Measurements from ENCODE around the gene MAP7D3. TPM values are rescaled to one million over a fixed set of nuclear protein-coding genes. Genes with fewer than 3 reads are reported as not detected.

Gene MAP7D3
- total RNA-seq: 13.1 and 26.9 TPM in 2 replicates

GRCh38 chrX:136251041-136251991 is at the start of gene MAP7D3:
Gene MAP7D3 (minus strand): TSS chrX:136251400. CDS start chrX:136251358, 42 bp downstream.

GRCh38 chrX:136300721-136301120 is 49.5 kb upstream of the MAP7D3 start, which contains the start of gene ADGRG4:
Gene ADGRG4 (plus strand): TSS chrX:136300963. CDS start chrX:136308778, 7,815 bp downstream.

Other genes starting within 250 kb of the MAP7D3 start
- gene FHL1, start 103.9 kb downstream of the MAP7D3 start, total RNA-seq: 39.0 and 112 TPM in 2 replicates
- gene ADGRG4, start 49.6 kb upstream of the MAP7D3 start, total RNA-seq: under 0.01 and 0.06 TPM in 2 replicates
- not detected in 2 replicates for gene BRS3, start 236.5 kb upstream of the MAP7D3 start, total RNA-seq
- gene HTATSF1, start 246.2 kb upstream of the MAP7D3 start, total RNA-seq: 22.0 and 26.7 TPM in 2 replicates